ENCODE data around the gene NDE1.

The NDE1 gene

DNA sequence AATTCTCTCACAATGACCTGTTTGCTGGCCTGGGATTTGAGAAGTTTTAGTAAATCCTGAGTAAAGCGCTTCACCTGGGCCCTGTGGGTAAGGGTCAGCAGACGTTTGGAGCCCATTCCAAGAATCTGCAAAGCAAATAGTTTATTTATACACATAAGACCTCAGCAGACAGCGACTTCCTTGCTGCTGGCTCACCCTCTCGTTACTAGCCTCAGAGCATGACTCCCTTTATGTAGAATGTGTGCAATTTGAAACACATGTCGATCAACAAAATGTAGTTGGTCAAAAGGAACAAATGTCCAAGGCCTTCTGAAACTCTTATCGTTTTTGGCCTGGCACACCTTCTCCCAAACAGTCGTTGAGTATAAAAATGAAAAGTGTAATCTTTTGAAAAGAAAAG lies 38.4 kb upstream of the NDE1 start:
- H3K4me3 ChIP-seq (ENCODE audit: control insufficient read depth, low read depth, low read length): no peak overlapping the region
- TF ChIP-seq, protein P1, sequence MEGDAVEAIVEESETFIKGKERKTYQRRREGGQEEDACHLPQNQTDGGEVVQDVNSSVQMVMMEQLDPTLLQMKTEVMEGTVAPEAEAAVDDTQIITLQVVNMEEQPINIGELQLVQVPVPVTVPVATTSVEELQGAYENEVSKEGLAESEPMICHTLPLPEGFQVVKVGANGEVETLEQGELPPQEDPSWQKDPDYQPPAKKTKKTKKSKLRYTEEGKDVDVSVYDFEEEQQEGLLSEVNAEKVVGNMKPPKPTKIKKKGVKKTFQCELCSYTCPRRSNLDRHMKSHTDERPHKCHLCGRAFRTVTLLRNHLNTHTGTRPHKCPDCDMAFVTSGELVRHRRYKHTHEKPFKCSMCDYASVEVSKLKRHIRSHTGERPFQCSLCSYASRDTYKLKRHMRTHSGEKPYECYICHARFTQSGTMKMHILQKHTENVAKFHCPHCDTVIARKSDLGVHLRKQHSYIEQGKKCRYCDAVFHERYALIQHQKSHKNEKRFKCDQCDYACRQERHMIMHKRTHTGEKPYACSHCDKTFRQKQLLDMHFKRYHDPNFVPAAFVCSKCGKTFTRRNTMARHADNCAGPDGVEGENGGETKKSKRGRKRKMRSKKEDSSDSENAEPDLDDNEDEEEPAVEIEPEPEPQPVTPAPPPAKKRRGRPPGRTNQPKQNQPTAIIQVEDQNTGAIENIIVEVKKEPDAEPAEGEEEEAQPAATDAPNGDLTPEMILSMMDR (conservative IDR thresholded peaks at IDR 0.05; ENCODE audit: control insufficient read depth, insufficient read depth, low read depth, low read length): no peak
- peak; percentile 53 for DNase-seq (ENCODE audit: low read depth)

DNA sequence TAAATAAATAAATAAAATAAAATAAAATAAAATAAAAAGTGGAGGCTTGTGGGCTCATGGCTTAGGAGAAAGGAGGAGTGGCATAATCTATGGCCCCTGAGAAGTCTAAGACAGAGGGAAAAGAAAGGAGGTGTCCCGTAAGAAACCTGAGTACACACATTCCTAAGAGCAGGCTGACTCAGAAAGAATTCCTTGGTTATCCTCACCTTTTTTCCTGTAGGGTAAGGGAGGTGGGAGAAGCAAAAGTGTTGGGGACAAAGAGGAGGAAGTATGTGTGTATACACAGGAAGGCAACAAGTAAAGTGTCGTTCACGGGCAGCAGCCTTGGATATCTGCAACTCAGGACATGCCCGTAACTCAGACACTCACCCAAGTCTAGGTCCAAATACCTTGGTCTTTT lies 36.4 kb upstream of the NDE1 start:
- H3K4me3 ChIP-seq (ENCODE audit: control insufficient read depth, low read depth, low read length): no peak overlapping the region
- TF ChIP-seq, protein P1 (conservative IDR thresholded peaks at IDR 0.05; ENCODE audit: control insufficient read depth, insufficient read depth, low read depth, low read length): no peak
- no peak for DNase-seq (ENCODE audit: low read depth)

DNA sequence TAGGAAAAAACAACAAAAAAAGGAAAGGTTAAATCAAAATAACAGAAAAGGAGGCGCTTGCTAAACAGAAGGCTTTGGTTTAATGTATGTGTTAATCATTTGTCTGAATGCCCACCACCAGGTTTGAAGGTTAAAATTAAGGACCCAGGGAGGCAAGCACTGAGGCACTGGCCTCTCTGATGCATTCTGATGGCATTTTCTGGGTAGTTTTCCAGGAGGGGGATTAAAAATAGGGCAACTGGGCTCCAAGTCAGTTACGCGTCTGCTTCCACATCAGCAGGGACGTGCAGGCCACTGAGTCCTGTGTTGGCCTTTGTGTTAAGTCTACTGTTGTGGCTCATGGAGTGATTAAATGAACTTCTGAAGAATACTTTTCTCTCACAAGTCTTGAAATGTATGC lies 34.0 kb upstream of the NDE1 start:
- TF ChIP-seq, protein P1 (conservative IDR thresholded peaks at IDR 0.05; ENCODE audit: control insufficient read depth, insufficient read depth, low read depth, low read length): no peak

DNA sequence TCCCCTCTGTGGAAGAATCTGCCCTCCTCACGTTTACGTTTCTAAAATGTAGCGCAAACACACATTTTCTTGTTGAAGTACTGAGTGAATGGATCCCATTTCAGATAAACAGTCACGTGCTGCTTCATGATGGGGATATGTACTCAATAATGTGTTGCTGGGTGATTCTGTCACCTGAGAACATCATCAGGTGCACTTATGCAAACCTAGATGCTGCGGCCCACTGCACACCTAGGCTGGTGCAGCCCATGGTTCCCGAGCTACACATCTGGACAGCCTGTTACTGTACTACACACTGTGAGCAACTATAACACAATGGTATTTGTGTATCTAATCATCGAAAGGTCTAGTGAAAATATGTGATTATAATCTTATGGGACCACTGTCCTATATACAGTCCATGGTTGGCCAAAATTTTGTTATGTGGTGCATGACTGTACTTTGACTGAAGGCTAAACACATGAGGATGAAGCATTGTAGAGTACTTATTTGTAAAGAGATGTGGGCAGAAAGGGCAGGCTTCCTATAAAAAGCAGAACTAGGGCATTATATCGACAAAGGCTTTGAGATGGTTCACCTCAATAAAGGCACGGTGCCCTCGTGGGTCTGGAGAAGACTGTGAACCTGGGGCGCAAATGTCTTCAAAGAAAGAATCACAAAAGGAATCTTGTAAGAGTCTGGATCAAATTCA lies 33.4 kb upstream of the NDE1 start:
- no peak overlapping the region for H3K4me3 ChIP-seq (ENCODE audit: control insufficient read depth, low read depth, low read length)
- TF ChIP-seq, protein P1 (conservative IDR thresholded peaks at IDR 0.05; ENCODE audit: control insufficient read depth, insufficient read depth, low read depth, low read length): no peak
- no peak for DNase-seq (ENCODE audit: low read depth)

More for the DNA sequence above, 34.0 kb upstream of the NDE1 start:
- DNase-seq (ENCODE audit: low read depth): no peak
- H3K4me3 ChIP-seq (ENCODE audit: control insufficient read depth, low read depth, low read length): no peak overlapping the region

DNA sequence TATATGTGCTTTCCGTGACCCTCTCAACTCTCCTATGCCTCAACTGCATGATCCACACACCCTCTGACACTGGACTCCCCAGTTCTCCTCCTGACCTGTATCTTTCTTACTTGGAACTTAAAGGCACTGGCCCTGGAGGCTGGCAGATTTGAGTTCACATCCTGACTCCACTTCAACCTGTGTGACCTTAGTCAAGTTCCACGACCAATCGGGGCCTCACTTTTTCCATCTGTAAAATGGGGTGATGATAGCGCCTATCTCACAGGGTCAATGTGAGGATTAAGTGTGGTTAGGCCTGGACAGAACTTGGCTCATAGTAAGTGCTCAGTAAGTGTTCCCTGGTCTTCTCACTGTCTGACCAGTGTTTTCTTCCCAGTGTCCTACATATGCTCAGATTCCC lies 32.1 kb upstream of the NDE1 start:
- TF ChIP-seq, protein P1 (conservative IDR thresholded peaks at IDR 0.05; ENCODE audit: control insufficient read depth, insufficient read depth, low read depth, low read length): no peak
- H3K4me3 ChIP-seq (ENCODE audit: control insufficient read depth, low read depth, low read length): no peak overlapping the region
- DNase-seq (ENCODE audit: low read depth): no peak

DNA sequence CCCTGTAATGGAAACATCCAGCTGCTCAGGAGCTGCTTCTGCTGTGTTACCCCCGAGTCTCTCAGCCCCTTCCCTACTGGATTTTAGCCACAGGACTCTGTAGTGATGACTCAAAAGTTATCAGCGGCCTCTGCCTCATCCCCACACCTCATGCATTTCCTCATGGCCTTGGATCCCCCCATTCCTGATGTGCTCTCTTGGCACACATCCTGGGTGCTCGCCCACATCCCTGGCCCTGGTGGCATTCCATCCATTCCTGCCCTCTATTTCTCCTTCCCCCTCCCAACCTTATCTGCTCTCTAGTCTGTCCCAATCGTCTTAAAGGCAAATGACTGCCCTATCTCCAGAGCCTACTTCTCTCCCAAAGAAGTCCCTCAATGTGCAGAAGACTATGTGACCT lies 31.7 kb upstream of the NDE1 start:
- DNase-seq (ENCODE audit: low read depth): peak; percentile 67
- TF ChIP-seq, protein P1 (conservative IDR thresholded peaks at IDR 0.05; ENCODE audit: control insufficient read depth, insufficient read depth, low read depth, low read length): no peak
- no peak overlapping the region for H3K4me3 ChIP-seq (ENCODE audit: control insufficient read depth, low read depth, low read length)

Measured in fibroblast of mammary gland (primary cell).